ENCODE measurements around the gene GNAZ. TPM values are rescaled to one million over a fixed set of nuclear protein-coding genes. Genes with fewer than 3 reads are reported as not detected.

Gene GNAZ
- total RNA-seq, 1 donor, result 1.3 TPM

- no peak for DNase-seq (ENCODE audit: low read depth)
- TF ChIP-seq CTCF (IDR thresholded peaks at IDR 0.05; ENCODE audit: insufficient read depth, low read depth, low read length), result no peak
- H3K4me3 ChIP-seq (ENCODE audit: low read depth, low read length), result no peak overlapping the region
Observed at GRCh38 chr22:23094695-23095681, 24.7 kb downstream of the GNAZ start.

DNA sequence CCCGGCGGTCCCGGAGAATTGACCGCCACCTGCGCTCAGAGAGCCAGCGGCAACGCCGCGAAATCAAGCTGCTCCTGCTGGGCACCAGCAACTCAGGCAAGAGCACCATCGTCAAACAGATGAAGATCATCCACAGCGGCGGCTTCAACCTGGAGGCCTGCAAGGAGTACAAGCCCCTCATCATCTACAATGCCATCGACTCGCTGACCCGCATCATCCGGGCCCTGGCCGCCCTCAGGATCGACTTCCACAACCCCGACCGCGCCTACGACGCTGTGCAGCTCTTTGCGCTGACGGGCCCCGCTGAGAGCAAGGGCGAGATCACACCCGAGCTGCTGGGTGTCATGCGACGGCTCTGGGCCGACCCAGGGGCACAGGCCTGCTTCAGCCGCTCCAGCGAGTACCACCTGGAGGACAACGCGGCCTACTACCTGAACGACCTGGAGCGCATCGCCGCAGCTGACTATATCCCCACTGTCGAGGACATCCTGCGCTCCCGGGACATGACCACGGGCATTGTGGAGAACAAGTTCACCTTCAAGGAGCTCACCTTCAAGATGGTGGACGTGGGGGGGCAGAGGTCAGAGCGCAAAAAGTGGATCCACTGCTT is 25.5 kb downstream of the GNAZ start:
- no peak overlapping the region for H3K4me3 ChIP-seq (ENCODE audit: low read depth, low read length)
- DNase-seq (ENCODE audit: low read depth), result no peak
- no peak for TF ChIP-seq CTCF (IDR thresholded peaks at IDR 0.05; ENCODE audit: insufficient read depth, low read depth, low read length)

DNA sequence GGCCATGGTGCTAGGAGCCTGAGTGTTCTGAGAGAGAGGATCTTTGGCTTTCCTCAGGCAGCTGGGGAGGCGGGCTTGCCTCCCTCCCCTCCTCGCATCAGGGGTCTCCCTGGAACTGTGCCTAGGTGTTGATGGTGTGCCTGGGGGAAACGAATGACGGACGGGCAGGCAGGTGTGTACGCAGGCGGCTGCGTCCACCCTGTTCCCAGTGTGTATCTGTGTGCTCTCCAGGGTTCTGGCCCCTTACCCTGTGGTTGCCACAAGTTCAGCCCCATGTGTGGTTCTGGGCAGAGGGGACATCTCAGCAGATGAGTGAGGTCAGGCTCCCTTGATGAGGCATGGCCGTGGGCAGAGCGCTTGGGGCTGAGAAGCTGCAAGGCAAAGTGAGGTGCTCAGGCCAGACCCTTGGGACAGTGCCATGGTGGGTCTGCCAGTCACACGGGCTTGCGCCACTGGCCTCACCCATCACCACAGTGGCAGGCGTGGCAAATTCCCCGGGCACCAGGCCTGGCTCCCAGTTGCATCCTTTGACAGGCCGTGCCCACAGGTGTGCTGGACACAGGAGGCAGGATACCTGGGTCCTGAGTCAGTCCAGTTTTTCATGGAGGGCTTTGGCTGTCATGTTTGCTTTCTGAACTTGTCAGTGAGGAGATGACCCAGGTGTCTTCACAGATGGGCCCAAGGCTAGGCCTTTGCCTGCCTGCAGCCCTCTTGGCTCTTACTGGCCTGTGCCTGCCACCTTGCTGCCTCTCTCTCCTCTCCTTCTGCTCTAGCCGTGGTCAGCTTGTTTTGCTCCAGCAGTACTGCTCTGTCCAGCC is 27.3 kb downstream of the GNAZ start:
- no peak for DNase-seq (ENCODE audit: low read depth)
- no peak overlapping the region for H3K4me3 ChIP-seq (ENCODE audit: low read depth, low read length)
- no peak for TF ChIP-seq CTCF (IDR thresholded peaks at IDR 0.05; ENCODE audit: insufficient read depth, low read depth, low read length)

DNA sequence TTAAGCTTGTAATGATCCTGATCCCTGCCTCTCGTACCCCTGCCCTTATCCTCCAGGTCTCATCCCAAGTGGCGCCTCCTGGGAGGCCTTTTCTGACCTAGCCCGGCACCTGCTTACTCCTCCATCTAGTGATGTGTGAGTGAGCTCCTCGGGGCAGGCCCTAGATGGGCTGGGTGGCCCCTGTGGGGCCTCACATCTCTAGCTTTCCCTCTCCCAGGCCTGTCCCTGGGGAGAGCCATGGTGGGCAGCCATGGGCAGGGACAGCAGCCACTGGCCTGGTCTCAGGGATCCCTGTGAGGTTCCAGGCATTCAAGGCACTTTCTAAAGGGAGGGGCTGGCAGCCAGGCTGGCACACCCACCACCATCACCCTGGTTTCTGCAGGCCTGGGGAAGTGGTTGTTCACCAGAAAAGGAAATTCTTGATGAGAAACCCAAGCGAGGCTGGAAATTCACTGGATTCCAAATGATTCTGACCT is 27.9 kb downstream of the GNAZ start:
- no peak for DNase-seq (ENCODE audit: low read depth)
- H3K4me3 ChIP-seq (ENCODE audit: low read depth, low read length), result no peak overlapping the region
- TF ChIP-seq CTCF (IDR thresholded peaks at IDR 0.05; ENCODE audit: insufficient read depth, low read depth, low read length), result no peak

GRCh38 chr22:23098718-23099530 is 28.6 kb downstream of the GNAZ start:
- no peak for DNase-seq (ENCODE audit: low read depth)
- no peak overlapping the region for H3K4me3 ChIP-seq (ENCODE audit: low read depth, low read length)
- TF ChIP-seq CTCF (IDR thresholded peaks at IDR 0.05; ENCODE audit: insufficient read depth, low read depth, low read length), result no peak

DNA sequence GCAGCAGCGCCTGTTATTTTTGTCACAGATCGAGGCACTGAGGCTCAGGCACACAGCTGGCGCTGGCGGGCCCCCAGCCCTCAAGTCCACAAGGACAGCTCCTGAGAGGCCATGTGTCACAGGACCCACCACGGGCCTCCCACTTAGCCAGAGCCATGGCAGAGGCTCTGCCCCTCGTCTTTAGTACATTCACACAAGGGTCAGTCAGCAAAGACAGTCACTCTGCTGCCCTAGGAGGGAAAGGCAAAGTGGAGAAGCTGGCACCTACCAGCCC is 29.1 kb downstream of the GNAZ start:
- no peak for DNase-seq (ENCODE audit: low read depth)
- no peak for TF ChIP-seq CTCF (IDR thresholded peaks at IDR 0.05; ENCODE audit: insufficient read depth, low read depth, low read length)
- H3K4me3 ChIP-seq (ENCODE audit: low read depth, low read length), result no peak overlapping the region

Measured in fibroblast of villous mesenchyme (primary cell).